CD4-positive, alpha-beta T cell treated with Interleukin-17A for 1 hour (primary cell): ENCODE measurements around the gene GNG13.

Experiments
- DNase-seq: peaks from one replicate; pipeline ENCODE4 v3.0.0-alpha.2; 2020

Gene GNG13

GRCh38 chr16:793414-793813 is 7.1 kb downstream of the GNG13 start:
- DNase-seq = no peak

DNA sequence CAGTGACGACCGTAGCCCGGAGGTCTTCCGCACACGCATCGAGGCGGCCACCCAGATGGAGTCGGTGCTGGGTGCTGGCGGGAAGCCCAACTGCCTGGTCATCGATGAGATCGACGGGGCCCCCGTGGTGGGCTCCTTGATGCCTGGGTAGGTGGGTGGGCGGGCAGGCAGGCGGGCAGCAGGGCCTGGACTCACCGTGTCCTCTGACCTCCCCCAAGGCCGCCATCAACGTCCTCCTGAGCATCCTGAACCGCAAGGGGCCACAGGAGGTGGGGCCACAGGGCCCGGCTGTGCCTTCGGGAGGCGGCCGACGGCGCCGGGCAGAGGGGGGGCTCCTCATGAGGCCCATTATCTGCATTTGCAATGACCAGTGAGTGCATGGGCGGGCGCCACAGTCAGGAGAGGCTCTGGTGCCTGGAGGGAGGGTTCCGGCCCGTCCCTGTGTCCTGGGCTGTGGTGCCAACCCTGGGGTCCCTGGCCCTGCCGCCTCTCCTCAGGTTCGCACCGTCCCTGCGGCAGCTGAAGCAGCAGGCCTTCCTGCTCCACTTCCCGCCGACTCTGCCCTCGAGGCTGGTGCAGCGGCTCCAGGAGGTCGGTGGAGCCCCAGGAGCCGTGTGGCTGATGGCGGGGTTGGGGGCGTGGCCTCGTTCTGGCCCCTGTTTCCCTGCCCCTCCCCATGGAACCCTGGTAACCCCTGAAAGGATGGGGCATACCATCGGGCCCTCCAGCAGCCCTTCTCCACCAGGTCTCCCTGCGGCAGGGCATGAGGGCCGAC is 8.1 kb downstream of the GNG13 start:
- no peak for DNase-seq

GRCh38 chr16:791131-791530 is 9.4 kb downstream of the GNG13 start:
- DNase-seq = no peak

DNA sequence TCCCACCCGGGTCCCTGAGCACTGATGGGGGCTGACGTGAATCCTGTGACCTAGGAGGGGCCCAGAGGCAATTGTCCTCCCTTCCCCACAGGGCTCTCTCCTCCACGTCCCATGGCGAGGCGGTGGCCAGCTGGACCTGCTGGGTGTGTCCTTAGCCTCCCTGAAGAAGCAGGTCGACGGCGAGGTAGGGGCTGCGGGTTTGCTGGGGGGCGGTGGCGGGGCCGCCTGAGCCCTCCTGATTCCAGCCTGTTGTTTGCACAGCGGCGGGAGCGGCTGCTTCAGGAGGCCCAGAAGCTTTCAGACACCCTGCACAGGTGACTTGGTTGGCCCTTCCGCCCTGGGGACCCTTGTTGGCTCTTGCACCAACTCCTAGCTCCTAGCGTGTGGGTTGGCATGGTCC is 10.4 kb downstream of the GNG13 start:
- DNase-seq = no peak

DNA sequence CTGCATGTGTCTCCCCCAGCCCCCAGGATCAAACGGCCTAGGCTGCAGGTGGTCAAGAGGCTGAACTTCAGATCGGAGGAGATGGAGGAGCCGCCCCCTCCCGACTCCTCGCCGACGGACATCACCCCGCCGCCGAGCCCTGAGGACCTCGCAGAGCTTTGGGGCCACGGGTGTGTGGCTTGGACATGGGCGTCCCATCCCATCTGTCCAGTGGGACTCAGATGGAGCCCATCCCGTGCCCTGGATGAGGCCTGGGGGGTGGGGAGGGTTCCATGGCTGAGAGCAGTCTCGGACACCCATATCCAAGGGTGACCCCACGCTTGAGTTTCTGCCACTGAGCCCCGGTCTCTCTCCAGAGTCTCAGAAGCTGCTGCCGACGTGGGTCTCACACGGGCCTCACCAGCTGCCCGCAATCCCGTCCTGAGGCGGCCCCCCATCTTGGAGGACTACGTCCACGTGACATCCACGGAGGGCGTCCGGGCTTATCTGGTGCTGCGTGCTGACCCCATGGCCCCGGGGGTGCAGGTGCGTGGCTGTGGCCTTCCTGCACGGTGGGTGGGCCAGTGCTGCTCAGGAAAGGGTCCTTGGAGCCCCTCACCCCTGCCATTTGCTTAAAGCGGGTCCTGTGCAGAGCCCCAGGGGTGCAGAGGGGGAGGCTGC is 11.2 kb downstream of the GNG13 start:
- no peak for DNase-seq

- DNase-seq = peak; percentile 95
These were observed 12.0 kb downstream of the GNG13 start, which contains the start of gene CHTF18 for GRCh38 chr16:788399-789126. TSS of gene CHTF18 (plus strand) at chr16:788620. CDS start at chr16:788685, 65 bp downstream.

- no peak for DNase-seq
These were observed 12.5 kb downstream of the GNG13 start, which contains the start of gene RPUSD1 for GRCh38 chr16:787978-788398. TSS of gene RPUSD1 (minus strand) at chr16:788381. CDS start at chr16:787737, 644 bp downstream.

DNA sequence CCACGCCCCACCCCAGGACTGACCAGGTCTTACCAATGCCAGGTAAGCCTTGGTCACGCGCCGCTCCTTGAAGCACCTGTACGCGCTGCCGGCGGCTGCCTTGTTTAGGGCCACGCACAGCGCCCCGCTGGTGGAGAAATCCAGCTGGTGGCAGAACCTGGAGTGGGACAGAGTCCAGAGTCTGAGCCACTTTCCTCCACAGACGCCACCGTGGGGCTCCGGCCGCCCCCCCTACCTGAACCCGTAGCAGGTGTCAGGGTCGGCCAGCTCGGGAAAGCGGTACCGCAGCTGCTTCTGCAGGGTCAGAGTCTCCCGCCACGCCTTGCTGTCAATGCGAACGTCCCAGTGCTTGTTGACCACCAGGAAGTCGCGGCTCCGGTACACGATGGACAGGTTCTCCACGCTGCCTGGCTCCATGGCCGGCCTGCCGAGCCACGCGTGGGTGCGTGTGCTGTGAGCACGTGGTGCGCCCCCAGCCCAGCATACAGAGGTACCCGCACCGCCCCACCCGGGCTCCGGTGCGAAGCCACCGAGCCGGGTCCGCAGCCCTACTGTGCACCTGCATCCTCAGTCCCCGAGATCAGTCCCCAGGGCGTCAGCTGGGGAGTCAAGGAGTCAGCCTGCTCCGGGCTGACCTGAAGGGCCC is 13.1 kb downstream of the GNG13 start:
- DNase-seq = no peak

GRCh38 chr16:785563-786535 is 14.7 kb downstream of the GNG13 start:
- peak; percentile 76 for DNase-seq

GRCh38 chr16:784431-784830 is 16.1 kb downstream of the GNG13 start:
- DNase-seq = no peak

DNA sequence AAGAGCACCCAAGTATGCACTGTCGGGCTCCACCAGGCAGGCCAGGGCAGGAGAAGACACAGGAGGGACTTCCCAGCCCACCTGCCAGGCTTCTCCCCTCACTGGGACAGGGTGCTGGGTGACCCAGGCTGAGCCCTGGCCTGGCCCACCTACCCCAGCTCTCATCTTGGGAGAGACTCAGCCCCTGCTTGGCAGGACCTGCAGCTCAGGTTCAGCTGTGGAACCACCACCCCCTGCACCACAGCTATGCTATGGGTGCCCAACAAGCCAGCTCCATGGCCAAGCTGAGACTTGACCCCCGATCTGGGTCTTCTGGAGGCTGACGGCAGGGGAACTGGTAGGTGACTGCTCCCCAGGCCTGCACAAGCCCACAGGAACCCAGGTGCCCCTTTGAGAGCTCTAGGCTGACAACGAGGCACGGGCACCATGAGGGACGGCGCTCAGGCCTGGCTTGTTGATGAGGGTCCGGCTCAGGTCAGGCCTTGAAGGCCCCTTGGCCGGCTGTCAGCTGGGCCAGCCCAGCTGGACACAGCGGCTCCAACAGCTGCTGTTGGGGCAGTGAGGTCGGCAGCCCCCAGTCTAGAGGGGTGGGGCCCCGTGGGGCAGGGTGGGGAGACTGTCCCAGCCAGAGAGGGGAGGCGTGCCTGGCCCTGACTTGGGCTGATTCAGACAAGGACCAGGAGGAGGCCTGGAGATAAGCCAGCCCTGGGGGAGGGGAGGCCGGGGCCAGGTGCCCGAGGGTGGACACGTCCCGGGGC is 17.0 kb downstream of the GNG13 start:
- DNase-seq = no peak

GRCh38 chr16:782766-783403 is 17.6 kb downstream of the GNG13 start:
- no peak for DNase-seq

DNA sequence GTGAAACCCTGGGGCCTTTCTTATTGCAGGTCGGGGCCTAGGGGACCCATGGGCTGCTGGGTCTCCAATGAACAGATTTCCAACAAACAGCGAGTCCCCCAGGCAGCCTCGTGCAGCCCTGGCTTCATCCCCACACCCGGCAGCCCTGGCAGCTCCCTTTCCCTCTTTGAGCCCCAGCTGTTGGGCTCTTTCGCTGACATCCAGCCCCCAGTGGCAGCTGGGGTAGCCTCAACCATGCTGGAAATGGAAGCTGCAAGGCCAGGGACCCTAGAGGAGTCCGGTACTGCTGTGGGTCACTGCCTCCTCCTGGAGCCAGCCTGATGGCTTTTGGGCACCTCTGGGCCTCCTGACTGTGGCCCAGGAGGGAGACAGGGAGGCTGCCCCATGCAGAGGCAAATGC is 18.3 kb downstream of the GNG13 start:
- no peak for DNase-seq

GRCh38 chr16:781346-782010 is 19.1 kb downstream of the GNG13 start:
- no peak for DNase-seq

DNA sequence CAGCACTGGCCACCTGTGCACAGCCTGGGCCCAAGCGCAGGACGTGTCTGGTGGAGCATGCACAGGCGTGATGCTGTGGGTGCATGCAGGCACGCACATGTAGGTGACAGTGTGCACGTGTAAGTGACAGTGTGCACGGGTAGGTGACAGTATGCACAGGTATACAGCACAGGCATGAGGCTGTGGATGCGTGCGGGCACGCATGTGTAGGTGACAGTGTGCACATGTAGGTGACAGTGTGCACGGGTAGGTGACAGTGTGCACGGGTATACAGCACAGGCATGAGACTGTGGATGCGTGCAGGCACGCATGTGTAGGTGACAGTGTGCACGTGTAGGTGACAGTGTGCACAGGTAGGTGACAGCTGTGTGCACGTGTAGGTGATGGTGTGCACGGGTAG is 20.2 kb downstream of the GNG13 start:
- DNase-seq = no peak

GRCh38 chr16:779561-779960 is 21.0 kb downstream of the GNG13 start:
- DNase-seq = no peak

DNA sequence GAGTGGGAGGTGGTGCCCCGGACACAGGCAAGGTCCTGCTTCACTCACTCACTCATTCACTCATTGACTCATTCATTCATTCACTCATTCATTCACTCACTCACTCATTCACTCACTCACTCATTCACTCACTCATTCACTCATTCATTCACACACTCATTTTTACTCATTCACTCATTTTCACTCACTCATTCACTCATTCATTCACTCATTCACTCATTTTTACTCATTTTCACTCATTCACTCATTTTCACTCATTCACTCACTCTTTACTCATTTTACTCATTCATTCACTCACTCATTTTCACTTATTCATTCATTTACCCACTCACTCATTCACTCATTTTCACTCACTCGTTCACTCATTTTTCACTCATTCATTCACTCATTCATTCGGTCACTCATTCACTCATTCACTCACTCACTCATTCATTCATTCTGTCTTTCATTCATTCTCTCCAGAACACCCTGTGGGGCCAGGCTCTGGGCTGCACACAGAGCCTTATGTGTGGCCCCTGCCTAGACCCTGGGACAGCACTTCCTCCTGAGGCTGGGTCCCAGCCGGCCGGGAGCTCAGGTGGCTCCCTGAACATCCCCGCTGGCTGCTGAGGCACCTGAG is 21.5 kb downstream of the GNG13 start:
- DNase-seq = no peak

DNA sequence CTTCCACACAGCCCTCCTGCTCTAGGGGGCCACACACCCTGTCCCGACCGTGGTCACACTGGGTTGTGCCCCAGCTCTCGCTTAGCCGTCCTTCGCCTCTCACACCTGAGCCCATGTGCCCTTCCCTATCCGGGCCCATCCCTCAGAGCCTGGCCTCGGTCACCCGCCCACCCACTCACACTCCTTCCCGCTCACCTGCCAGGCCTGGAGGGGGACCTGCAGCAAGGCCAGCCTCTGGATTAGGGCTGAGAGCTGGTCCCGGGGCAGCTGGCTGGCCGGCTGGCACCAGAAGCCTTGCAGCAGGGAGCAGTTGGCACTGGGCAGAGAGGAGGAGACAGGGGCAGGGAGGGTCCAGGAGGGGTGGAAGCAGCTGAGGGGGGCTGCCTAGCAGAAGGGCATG is 22.1 kb downstream of the GNG13 start:
- DNase-seq = no peak

- DNase-seq = no peak
These were observed 22.7 kb downstream of the GNG13 start for GRCh38 chr16:777826-778225.

- no peak for DNase-seq
These were observed 23.7 kb downstream of the GNG13 start for GRCh38 chr16:776824-777223.
